HL-60 (cell line): ENCODE measurements around the gene DGCR6.
"Not testable (repeated sequence)": the region's sequence is repeated elsewhere in the genome, so short reads cannot be mapped to it uniquely, and the experiment has no call there.

Experiments
- DNase-seq, 2 experiments: peaks; one replicate each; pipeline ENCODE4 v3.0.0-alpha.2; 2010 to 2020; ENCODE audit warnings: low read depth in 1 of 2, low spot score in 1 of 2
- H3K27ac ChIP-seq: fragments of 250-450 bp; sonication (Bioruptor Pico); replicated peaks from 2 replicates; pipeline ENCODE4 v1.5.1; 2020; ENCODE audit warnings: mild to moderate bottlenecking, moderate library complexity
- H3K27me3 ChIP-seq: fragments of 250-450 bp; sonication (Bioruptor Pico); 2 replicates; pipeline ENCODE4 v1.5.1; 2021; ENCODE audit warnings: mild to moderate bottlenecking, moderate library complexity; ENCODE audit not compliant: insufficient read depth, poor library complexity, severe bottlenecking
- H3K4me3 ChIP-seq: replicated peaks from 2 replicates; pipeline ENCODE4 v1.5.1; 2011; ENCODE audit warnings: mild to moderate bottlenecking, control low read depth, low read length; ENCODE audit not compliant: insufficient read depth
- GABPA ChIP-seq: IDR thresholded peaks from 2 replicates; pipeline ENCODE4 v1.6.1; 2012; ENCODE audit warnings: low read depth
- POLR2AphosphoS5 ChIP-seq: IDR thresholded peaks from 2 replicates; pipeline ENCODE4 v1.6.1; 2012; ENCODE audit warnings: low read depth
- SPI1 ChIP-seq: IDR thresholded peaks from 2 replicates; pipeline ENCODE4 v1.6.1; 2012; ENCODE audit warnings: low read depth, mild to moderate bottlenecking, borderline replicate concordance
- TF ChIP-seq, protein P1 (sequence below): IDR thresholded peaks from one replicate; pipeline ENCODE4 v1.5.1; 2011; ENCODE audit warnings: low read length, control low read depth, inconsistent platforms; ENCODE audit not compliant: insufficient read depth
- TF ChIP-seq, protein P2 (sequence below): IDR thresholded peaks from 2 replicates; pipeline ENCODE4 v1.6.1; 2012; ENCODE audit warnings: low read depth; ENCODE audit not compliant: insufficient replicate concordance

DGCR6 gene

DNA sequence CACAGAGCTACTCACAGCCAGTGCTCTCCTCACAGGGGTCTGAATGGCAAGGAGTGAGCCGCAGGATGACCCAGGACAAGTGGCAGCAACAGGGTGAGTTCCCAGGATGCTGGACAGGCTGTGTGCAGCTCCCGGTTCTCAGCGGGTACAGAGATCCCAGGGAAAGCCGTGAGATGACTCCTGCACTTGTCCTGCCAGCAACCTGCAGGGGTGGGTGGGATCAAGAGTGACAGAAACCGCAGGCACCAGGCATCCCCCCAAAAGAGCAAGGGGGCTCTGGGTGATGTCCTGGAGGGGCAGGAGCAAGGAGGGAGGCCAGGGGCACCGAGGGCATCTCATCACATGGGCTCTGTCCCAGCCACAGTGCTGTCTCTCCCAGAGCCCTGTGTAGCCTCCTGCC, 45.9 kb downstream of the DGCR6 start:
- no peak for DNase-seq
- no peak overlapping the region for H3K27ac ChIP-seq
- TF ChIP-seq GABPA (no peak), POLR2AphosphoS5 (no peak), SPI1 (no peak)
- TF ChIP-seq, protein P1, sequence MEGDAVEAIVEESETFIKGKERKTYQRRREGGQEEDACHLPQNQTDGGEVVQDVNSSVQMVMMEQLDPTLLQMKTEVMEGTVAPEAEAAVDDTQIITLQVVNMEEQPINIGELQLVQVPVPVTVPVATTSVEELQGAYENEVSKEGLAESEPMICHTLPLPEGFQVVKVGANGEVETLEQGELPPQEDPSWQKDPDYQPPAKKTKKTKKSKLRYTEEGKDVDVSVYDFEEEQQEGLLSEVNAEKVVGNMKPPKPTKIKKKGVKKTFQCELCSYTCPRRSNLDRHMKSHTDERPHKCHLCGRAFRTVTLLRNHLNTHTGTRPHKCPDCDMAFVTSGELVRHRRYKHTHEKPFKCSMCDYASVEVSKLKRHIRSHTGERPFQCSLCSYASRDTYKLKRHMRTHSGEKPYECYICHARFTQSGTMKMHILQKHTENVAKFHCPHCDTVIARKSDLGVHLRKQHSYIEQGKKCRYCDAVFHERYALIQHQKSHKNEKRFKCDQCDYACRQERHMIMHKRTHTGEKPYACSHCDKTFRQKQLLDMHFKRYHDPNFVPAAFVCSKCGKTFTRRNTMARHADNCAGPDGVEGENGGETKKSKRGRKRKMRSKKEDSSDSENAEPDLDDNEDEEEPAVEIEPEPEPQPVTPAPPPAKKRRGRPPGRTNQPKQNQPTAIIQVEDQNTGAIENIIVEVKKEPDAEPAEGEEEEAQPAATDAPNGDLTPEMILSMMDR, result no peak
- TF ChIP-seq, protein P2, sequence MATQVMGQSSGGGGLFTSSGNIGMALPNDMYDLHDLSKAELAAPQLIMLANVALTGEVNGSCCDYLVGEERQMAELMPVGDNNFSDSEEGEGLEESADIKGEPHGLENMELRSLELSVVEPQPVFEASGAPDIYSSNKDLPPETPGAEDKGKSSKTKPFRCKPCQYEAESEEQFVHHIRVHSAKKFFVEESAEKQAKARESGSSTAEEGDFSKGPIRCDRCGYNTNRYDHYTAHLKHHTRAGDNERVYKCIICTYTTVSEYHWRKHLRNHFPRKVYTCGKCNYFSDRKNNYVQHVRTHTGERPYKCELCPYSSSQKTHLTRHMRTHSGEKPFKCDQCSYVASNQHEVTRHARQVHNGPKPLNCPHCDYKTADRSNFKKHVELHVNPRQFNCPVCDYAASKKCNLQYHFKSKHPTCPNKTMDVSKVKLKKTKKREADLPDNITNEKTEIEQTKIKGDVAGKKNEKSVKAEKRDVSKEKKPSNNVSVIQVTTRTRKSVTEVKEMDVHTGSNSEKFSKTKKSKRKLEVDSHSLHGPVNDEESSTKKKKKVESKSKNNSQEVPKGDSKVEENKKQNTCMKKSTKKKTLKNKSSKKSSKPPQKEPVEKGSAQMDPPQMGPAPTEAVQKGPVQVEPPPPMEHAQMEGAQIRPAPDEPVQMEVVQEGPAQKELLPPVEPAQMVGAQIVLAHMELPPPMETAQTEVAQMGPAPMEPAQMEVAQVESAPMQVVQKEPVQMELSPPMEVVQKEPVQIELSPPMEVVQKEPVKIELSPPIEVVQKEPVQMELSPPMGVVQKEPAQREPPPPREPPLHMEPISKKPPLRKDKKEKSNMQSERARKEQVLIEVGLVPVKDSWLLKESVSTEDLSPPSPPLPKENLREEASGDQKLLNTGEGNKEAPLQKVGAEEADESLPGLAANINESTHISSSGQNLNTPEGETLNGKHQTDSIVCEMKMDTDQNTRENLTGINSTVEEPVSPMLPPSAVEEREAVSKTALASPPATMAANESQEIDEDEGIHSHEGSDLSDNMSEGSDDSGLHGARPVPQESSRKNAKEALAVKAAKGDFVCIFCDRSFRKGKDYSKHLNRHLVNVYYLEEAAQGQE, result no peak
- H3K4me3 ChIP-seq, result no peak overlapping the region
- H3K27me3 ChIP-seq, result peaks cover 4% of the 10 kb centered on the region

DNA sequence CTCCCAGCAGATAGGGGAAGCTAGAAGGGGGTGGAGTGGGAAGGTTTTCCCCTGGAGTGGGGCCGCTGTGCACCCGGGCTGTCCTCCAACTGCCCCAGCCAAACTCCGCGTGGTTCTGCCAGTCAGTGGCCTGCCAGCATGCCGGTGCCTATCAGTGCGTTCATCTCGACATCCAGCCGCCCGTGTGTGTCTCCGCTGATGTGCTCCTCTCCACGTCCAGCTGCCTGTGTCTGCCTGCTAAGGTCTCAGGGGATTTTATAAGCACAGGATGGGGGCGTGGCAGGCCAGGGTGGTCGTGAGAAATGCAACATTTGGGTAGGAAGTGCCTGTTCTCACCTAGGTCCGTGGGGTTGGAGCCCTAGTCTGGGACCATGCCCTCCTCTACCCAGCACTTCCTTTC, 47.0 kb downstream of the DGCR6 start:
- not testable (repeated sequence) for H3K4me3 ChIP-seq, DNase-seq, H3K27ac ChIP-seq, H3K27me3 ChIP-seq

DNA sequence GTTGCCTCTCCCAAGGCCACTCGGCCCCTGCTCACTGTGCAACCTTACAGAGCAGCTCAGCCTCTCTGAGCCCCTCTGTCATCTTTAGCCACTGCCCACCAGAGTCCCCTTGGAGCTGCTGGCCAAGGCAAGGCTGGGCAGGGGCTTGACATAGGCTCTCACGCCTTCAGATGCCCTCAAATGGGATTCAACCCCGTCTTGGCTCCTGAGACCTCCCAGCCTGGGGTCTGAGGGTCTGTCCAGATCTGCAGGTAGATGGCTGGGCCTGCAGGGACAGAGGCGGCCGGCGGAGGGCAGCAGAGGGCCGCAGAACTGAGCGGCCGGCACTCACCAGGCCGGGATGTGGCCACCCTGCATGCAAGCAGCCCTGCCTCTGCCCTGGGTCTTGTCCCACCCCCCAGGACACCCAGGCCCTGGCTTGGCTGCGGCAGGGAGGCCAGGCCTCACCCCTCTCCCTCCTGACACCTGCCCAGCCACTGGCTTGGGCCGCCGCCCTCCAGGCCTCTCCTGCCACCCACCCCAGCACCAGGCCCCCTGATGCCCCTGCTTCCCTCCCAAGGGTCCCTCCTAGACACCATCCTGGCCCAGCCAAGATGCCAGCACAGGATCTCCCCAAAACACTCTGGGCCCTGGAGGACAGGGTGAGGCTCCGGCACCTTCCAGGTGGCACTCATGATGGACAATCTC, 48.3 kb downstream of the DGCR6 start:
- not testable (repeated sequence) for H3K27ac ChIP-seq, H3K27me3 ChIP-seq, H3K4me3 ChIP-seq
- DNase-seq, result peak in 1 of 2 experiments; percentile 42
- TF ChIP-seq, protein P1, result peak; percentile 70

DNA sequence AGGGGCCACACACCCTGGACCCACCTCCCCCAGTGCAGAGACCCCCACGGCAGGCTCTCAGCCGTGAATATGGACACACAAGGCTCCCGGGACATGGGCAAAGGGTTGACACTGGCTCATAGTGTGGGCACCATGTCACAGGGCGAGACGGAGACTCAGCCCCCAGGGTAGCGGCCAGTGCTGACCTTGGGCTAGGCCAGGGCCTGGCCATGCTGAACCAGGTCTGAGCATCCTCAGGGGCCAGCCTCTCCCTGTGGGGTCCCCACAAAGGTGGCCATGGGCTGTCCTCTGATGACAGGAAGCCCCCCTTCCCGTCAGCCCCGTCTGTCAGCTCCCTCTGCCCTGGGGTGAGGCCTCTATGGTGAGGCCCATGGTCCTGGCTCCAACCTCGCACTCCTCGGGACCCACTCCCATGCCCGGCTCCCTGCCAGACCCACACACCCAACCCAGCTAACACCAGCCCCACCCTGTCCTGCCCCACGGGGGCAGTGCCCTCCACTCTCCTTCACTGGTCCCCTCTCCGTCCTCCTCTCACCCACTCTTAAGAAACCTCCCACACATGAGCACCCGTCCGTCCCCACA, 49.0 kb downstream of the DGCR6 start:
- no peak overlapping the region for H3K27ac ChIP-seq
- TF ChIP-seq GABPA (no peak), SPI1 (no peak), POLR2AphosphoS5 (no peak)
- TF ChIP-seq, protein P2, result no peak
- TF ChIP-seq, protein P1, result no peak
- peaks cover 7% of the 10 kb centered on the region for H3K27me3 ChIP-seq
- no peak for DNase-seq
- H3K4me3 ChIP-seq, result no peak overlapping the region
